NCI-H146 treated with DMSO at 0.1 percent for 48 hours (cell line): ENCODE measurements around the gene TEX26.

ENCODE experiments used
- DNase-seq: peaks from one replicate; lab custom pipeline; 2025; ENCODE audit not compliant: unreplicated experiment; lab: John Stamatoyannopoulos, UW

Gene TEX26

DNA sequence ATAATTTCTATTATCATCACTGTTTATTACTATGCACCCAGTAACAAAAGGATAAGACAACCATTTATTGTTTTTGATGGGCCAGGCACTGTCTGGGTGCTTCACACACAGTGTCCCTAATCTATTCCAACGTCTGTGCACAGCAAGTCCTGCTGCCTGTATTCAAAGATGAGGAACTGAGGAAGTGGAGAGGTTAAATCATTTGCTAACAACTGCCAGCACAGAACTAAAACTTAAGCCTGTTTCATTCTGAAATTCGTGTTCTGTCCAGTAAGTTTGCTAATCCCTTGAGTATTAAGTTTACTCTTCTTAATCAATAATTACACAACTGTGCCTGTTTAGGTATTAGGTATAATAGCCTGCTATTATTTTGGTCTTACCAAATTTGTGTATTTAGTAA lies 41.9 kb downstream of the TEX26 start:
- DNase-seq = no peak

GRCh38 chr13:30976025-30976424 lies 43.6 kb downstream of the TEX26 start:
- DNase-seq = no peak

DNA sequence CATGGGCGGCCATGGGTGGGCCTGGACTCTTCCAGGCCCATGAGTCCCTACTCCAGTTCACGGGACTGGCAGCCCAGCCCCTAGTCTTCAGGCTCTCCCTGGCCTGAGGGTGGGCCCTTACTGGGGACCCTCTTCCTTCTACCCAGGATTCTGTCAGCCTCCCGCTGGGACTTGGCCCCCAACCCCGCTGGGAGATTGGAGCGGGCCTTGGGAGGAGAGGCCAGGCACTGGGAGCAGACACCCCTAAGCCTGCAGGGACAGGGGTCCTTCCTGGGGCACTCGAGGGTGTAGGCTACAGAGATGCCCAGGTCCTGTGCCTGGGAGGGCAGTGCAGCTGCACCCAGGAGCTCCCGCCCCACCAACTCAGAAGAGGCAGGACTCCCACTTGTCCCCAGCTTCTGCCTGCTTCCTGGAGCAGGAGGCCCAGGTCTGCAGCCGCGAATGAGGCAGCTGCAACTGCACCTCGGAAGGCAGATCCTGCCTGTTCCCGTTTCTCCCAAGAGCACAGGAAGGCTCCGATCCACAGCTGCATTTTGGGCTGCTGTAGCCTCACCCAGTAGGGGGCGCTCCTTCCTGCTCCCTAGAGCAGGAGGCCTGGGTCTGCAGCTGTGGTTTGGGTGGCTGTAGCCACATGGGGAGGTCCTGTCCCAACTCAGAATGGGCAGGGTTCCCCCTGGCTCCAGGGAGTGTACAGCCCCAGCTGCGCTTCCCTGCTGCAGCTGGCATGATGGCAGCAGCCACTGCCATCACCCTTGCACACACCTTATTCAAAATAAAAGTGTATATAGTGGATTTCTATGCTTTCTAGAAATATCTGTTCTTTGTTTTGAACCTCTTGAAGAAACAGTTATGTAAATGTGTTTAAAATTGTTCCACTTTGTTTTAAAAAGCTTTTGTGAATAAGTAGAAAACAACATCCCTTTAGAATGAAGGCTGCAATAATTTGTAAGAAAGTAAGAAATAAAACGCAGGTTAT lies 46.8 kb downstream of the TEX26 start:
- DNase-seq = no peak

DNA sequence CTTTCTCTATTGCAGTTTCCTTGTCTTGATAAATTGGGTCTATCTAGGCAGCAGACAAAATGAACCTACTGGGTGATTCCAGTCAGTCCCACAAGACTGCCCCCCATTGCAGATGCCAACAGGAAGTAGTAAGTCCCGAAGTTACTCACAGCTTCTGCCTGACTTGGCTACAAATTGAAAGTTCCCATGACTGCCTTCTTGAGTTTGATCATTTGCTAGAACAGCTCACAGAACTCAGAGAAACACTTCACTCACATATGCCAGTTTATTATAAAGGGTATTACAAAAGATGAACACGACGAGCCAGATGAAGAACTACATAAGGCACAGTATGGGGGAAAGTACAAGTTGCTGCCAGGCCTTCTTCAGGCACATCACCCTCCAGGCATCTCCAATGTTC lies 50.0 kb downstream of the TEX26 start:
- no peak for DNase-seq

DNA sequence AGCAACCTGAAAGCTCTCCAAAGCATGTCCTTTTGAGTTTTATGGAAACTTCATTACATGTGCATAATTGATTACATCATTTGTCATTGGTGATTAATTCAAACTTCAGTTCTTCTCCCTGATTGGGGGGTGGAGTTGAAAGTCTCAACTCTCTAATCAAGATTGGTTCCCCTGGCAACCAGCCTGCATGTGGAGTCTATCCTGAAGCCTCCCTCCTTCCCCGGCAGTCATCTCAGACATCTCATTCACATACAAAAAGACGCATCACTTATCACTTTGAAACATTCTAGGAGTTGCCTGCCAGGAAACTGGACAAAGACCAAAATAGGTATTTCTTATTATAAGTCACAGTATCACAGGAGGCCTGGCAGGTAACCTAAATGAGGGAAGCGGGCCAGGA lies 50.5 kb downstream of the TEX26 start:
- no peak for DNase-seq

- DNase-seq = no peak
Observed at GRCh38 chr13:30983431-30983830, 51.0 kb downstream of the TEX26 start.

- DNase-seq = no peak
Observed at GRCh38 chr13:30984620-30985019, 52.2 kb downstream of the TEX26 start.

DNA sequence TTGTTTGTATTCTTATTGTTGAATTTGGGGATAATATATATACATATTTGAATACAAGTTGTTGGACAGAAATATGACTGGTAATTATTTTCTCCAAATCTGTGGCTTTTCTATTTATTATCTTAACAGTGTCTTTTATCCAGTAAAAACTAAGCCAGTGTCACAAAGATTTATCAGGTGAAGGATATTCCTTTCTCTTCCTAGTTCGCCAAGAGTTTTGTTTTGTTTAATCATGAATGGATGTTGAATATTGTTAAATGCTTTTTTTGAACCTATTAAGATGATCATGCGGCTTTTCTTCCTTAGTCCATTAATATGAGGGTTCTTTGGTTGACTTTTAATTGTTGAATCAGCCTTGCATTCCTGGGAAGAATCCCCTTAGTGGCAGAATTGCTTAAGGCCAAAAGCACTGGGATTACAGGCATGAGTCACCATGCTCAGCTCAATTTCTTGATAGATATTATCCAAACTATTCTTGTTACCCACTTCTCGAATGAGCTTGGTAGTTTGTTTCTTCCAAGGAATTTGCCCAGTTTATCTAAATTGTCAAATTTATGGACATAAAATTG lies 53.3 kb downstream of the TEX26 start:
- DNase-seq = no peak

- no peak for DNase-seq
Observed at GRCh38 chr13:30991184-30991583, 58.7 kb downstream of the TEX26 start.

DNA sequence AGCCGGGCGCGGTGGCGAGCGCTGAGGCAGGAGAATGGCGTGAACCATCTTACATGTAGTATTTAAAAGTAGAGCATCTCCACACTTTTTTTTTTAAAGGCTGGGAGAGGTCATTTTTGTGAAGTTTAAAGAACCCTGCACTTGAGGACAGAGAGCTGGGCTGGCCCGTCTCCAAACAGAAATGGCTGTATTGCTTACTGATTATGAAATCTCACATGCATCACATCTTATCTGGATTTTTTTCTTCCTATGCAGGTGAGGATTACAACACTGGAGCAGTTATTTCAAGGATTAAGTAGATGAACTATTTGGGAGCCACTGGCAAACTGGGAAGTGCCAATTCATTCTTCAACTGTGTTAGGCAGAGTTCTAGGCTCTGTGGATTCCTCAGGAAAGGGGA lies 59.5 kb downstream of the TEX26 start:
- DNase-seq = no peak

DNA sequence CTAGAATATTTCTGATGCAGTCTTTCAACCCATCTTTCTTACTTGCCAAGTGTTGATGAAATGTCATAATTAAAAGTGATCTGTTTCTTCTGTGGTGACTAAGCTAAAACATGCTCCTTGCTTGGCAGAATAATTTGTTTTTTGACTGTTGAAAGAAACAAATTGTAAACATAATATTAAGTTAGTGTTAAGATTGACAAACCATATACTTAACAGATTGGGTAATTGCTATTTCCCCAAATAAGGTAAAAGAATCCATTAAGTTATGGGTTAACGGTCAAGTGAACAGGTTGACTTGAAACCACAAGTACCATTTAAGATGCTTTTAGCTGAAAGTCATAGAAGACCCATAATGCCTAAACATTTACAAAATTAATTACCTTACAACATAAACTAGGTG lies 62.9 kb downstream of the TEX26 start:
- no peak for DNase-seq

DNA sequence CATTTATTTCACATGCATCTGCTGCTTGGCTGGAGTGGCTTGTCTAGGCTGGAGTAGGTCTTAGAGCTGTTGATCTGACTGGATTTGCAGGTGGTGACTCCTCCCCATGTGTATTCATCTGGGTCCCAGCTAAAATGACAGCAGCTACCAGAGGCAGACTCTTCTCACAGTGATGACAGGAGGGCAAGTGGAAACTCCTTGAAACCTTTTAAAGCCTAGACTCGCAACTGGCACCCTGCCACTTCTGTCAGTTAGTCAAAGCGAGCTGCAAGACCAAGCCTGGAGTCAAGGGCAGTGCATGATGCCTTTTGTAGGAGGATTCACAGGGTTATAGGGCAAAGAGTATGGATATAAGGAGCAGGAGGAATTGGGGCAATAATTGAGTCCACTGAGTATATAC lies 65.2 kb downstream of the TEX26 start:
- no peak for DNase-seq

DNA sequence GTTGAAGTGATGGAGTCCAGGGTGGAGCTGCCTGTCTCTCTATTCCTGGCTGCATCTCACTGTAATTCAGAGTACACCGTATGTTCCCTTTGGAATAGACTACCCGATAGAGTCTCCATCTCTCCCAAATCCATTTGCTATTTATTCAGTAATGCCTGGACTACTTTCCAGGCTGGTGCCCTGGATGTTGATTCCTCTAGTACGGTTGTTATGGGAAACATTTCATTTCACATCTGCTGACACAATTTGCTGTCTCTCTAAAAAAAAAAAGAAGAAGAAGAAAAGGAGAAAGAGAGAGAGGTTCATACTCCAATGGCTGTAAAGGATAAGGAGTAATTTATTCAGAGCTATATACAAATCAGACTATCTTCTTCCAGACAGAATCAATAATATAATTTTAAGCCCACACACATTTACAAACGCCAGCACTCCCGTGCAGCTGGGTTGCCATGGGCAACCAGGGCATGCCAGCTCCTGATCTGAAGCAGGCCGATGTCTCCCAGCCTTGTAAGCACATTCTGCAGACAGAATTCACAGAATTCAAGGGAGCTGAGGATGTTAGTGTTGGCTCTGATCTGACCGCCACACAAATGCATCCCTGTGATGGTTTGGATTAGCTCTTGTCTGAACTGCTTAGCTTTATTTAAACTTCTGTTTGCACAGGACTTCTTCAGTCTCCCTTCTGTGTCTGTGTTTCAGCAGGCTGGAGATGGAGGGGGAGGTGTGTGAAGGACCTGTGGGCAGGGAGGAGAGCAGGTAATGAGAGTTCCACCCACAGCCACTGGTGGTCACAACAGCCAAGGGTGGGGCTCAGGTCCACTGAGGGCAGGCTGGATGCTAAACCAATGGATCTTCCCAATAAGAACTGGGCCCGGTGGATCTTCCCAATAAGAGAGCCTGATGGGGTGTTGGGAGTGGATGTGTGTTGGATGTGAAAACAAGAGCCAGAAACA lies 66.0 kb downstream of the TEX26 start:
- no peak for DNase-seq

GRCh38 chr13:31000889-31001288 lies 68.4 kb downstream of the TEX26 start:
- no peak for DNase-seq

- DNase-seq = no peak
Observed at GRCh38 chr13:31001647-31002046, 69.2 kb downstream of the TEX26 start.

DNA sequence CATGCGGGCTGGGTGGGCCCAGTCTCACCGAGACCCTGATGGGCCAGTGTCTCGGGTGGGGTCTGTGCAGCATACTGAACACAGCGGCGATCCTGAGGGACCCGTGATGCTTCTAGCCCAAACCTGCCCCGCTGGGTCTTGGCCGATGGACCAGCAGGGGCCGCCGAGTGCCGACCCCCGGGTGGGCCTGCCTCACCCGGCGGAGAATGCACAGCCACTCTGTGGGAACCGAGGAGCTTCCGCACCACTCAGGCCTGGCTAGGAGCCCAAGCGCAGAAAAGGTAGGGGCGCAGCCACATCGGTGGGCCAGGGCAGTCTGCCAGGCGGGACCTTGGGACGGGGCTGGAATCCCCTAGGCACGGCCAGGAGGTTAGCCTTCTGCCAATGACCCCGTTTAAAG lies 72.6 kb downstream of the TEX26 start:
- no peak for DNase-seq

DNA sequence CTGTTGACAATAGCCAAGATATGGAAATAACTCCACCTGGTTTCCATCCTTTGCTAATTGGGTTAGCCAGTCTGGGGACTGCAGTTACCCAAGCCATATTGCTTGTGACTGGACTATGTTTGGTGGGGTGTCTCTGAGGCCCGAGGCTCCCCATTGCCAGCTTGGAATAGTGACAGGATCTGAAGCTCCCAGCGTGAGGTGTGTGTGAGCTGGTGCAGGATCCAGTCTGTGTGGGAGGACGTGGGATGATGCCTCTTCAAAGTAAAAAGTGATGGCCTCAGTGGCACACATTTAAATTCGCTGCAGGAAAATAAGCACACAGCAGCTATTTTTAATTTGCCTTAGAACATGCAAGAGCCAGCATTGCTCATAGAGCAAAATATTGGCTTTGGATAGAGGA lies 75.0 kb downstream of the TEX26 start:
- DNase-seq = no peak

GRCh38 chr13:31008400-31009115 lies 76.1 kb downstream of the TEX26 start:
- no peak for DNase-seq

DNA sequence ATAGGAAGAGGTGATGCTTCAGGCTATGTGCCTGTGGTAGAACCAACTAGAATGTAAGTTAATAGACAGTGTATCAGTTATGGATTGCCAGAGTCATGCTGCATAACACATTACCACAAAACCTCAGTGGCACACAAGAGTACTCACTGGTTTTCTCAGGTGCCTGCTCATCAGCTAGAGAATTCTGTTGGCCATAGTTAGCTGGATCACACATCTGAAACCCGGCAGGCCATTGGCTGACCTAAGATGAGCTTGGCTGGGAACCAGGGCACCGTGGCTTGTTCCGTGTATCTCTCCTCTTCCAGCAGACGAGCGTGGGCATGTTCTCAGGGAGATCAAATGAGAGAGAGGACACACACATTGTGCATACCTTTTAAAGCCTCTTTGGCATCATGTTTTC lies 76.7 kb downstream of the TEX26 start:
- no peak for DNase-seq

GRCh38 chr13:31010296-31010695 lies 77.8 kb downstream of the TEX26 start:
- no peak for DNase-seq
